Smooth muscle cell (in vitro differentiated cells): ENCODE data around the gene FBXO15. TPM values are rescaled to one million over a fixed set of nuclear protein-coding genes. Genes with fewer than 3 reads are reported as not detected.

Source experiments
- DNase-seq: peaks from one replicate; lab custom pipeline; 2025; ENCODE audit not compliant: unreplicated experiment; lab: John Stamatoyannopoulos, UW
- H2AFZ ChIP-seq: fragments of 200-600 bp; sonication (generic); 2 replicates; pipeline ENCODE4 v1.6.0; 2016; ENCODE audit warnings: antibody characterized with exemption, low read depth, mild to moderate bottlenecking
- H3F3A ChIP-seq: fragments of 200-600 bp; sonication (generic); 2 replicates; pipeline ENCODE4 v1.6.0; 2017; ENCODE audit warnings: antibody characterized with exemption, low read depth
- H3K27ac ChIP-seq: fragments of 200-600 bp; sonication (generic); 2 replicates; pipeline ENCODE4 v1.5.1; 2016; ENCODE audit warnings: low read depth, mild to moderate bottlenecking
- H3K27me3 ChIP-seq: fragments of 200-600 bp; sonication (generic); 2 replicates; pipeline ENCODE4 v1.6.1; 2016; ENCODE audit warnings: low read depth, mild to moderate bottlenecking
- H3K36me3 ChIP-seq: fragments of 200-600 bp; sonication (generic); 2 replicates; pipeline ENCODE4 v1.5.1; 2016; ENCODE audit warnings: low read depth
- H3K4me1 ChIP-seq: fragments of 200-600 bp; sonication (generic); 2 replicates; pipeline ENCODE4 v1.5.1; 2016; ENCODE audit warnings: low read depth
- H3K4me2 ChIP-seq: fragments of 200-600 bp; sonication (generic); 2 replicates; pipeline ENCODE4 v1.6.0; 2016; ENCODE audit warnings: mild to moderate bottlenecking
- H3K4me3 ChIP-seq: fragments of 200-600 bp; sonication (generic); 2 replicates; pipeline ENCODE4 v1.5.1; 2016; ENCODE audit warnings: mild to moderate bottlenecking
- H3K79me2 ChIP-seq: fragments of 200-600 bp; sonication (generic); 2 replicates; pipeline ENCODE4 v1.6.0; 2016; ENCODE audit warnings: low read depth, mild to moderate bottlenecking
- H3K9ac ChIP-seq: fragments of 200-600 bp; sonication (generic); 2 replicates; pipeline ENCODE4 v1.6.0; 2016; ENCODE audit warnings: low read depth
- H3K9me3 ChIP-seq: fragments of 200-600 bp; sonication (generic); replicated peaks from 2 replicates; pipeline ENCODE4 v1.5.1; 2016; ENCODE audit warnings: low read depth
- H4K20me1 ChIP-seq: fragments of 200-600 bp; sonication (generic); 2 replicates; pipeline ENCODE4 v1.6.0; 2016; ENCODE audit warnings: low read depth
- WGBS: methylation state at CpG from one replicate; pipeline ENCODE4 v1.1.7; 2016; ENCODE audit warnings: low lambda C conversion rate; 5-methylcytosine and 5-hydroxymethylcytosine counted together
- polyA plus RNA-seq: library from polyadenylated mRNA; unstranded; fragments of >200 nt; fragmentation: Nextera tagmentation; extraction: Ambion mirVana; gene quantifications from 2 replicates; pipeline ENCODE4 v1.2.1, GENCODE V29; 2016
- total RNA-seq: library from RNA; depleted of rRNA; stranded (reverse); fragments of >200 nt; gene quantifications from 2 replicates; pipeline ENCODE4 v1.2.3, GENCODE V29; 2014
- TF ChIP-seq, protein P1 (sequence below): fragments of 200-600 bp; sonication (generic); IDR thresholded peaks from 2 replicates; pipeline ENCODE4 v1.5.1; 2017; ENCODE audit warnings: borderline replicate concordance, mild to moderate bottlenecking, antibody characterized with exemption; ENCODE audit not compliant: insufficient read depth, poor library complexity, severe bottlenecking

Gene FBXO15
- total and polyA plus RNA-seq, 2 experiments from 2014 or later = 2.2 to 7.8 TPM

DNA sequence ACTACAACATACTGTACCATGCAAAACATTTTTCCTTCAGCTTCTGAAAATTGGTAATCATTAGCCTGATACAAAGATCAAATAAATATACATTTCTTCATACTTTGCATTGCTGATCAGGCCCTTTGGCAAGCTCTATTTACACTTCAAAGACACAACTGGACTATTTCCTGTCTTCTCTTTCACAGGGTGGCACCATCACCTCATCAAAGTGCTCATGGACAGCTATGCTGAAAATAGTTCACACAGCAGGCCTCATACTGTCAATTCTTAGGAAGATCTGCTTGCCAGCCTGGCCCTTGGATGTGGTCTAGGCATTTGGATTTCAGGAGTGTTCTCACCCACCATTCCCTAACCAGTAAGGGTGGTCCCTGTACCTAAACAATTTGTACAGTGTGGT, 33.9 kb downstream of the FBXO15 start:
- H3K9me3 ChIP-seq = peaks cover 4% of the 10 kb centered on the region
- TF ChIP-seq, protein P1, sequence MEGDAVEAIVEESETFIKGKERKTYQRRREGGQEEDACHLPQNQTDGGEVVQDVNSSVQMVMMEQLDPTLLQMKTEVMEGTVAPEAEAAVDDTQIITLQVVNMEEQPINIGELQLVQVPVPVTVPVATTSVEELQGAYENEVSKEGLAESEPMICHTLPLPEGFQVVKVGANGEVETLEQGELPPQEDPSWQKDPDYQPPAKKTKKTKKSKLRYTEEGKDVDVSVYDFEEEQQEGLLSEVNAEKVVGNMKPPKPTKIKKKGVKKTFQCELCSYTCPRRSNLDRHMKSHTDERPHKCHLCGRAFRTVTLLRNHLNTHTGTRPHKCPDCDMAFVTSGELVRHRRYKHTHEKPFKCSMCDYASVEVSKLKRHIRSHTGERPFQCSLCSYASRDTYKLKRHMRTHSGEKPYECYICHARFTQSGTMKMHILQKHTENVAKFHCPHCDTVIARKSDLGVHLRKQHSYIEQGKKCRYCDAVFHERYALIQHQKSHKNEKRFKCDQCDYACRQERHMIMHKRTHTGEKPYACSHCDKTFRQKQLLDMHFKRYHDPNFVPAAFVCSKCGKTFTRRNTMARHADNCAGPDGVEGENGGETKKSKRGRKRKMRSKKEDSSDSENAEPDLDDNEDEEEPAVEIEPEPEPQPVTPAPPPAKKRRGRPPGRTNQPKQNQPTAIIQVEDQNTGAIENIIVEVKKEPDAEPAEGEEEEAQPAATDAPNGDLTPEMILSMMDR = no peak
- no peak overlapping the region for H3K4me3 ChIP-seq
- DNase-seq = no peak
- no peaks in the 10 kb centered on the region for H3K36me3 ChIP-seq
- H3K4me1 ChIP-seq = peaks cover 17% of the 10 kb centered on the region
- H3K27ac ChIP-seq = no peak overlapping the region
- no peaks in the 10 kb centered on the region for H3K79me2 ChIP-seq
- peak overlapping the region; percentile 97 for H2AFZ ChIP-seq
- H3K27me3 ChIP-seq = no peaks in the 10 kb centered on the region
- H3F3A ChIP-seq = no peaks in the 10 kb centered on the region
- H3K9ac ChIP-seq = no peak overlapping the region
- no peaks in the 10 kb centered on the region for H4K20me1 ChIP-seq
- H3K4me2 ChIP-seq = no peak overlapping the region

DNA sequence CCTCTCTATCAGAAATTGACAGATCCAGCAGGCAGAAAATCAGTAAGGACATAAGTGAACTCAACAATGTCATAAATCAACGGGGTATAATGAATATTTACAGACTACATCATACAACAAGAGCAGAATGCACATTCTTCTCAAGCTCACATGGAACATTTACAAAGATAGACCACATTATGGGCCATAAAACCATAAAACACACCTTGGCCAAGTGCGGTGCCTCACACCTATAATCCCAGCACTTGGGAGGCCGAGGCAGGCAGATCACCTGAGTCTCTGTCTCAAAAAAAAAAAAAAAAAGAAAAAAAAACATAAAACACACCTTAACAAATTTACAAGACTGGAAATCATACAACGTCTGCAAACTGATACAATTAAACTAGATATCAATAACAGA, 36.7 kb downstream of the FBXO15 start:
- H3K36me3 ChIP-seq = no peaks in the 10 kb centered on the region
- no peak overlapping the region for H3K4me3 ChIP-seq
- peaks cover 12% of the 10 kb centered on the region for H3K4me1 ChIP-seq
- WGBS = 90% methylated on average over 4 of the region's 4 CpGs
- no peaks in the 10 kb centered on the region for H3K79me2 ChIP-seq
- no peak overlapping the region for H3K27ac ChIP-seq
- TF ChIP-seq, protein P1 = no peak
- H4K20me1 ChIP-seq = no peaks in the 10 kb centered on the region
- H3K4me2 ChIP-seq = no peak overlapping the region
- DNase-seq = no peak
- H2AFZ ChIP-seq = no peak overlapping the region
- H3K27me3 ChIP-seq = no peaks in the 10 kb centered on the region
- H3K9me3 ChIP-seq = peaks cover 4% of the 10 kb centered on the region
- no peaks in the 10 kb centered on the region for H3F3A ChIP-seq
- no peak overlapping the region for H3K9ac ChIP-seq

DNA sequence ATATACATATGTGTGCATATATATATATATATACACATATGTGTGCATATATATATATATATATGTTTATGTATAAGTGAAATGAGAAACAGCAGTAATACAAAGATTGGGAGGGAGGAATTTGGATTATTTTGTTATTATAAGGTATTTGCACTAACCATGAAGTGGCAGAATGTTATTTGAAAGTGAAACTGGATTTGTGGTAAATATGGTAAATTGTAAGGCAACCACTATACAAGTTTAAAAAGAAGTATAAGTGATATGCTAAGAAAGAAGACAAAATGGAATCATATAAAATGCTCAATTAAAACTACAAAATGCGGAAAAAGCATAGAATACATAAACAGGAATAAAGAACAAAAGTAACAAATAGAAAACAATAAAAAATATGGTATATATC, 37.5 kb downstream of the FBXO15 start:
- 100% methylated on average over 1 of the region's 1 CpG for WGBS
- no peaks in the 10 kb centered on the region for H4K20me1 ChIP-seq
- no peaks in the 10 kb centered on the region for H3K36me3 ChIP-seq
- peaks cover 4% of the 10 kb centered on the region for H3K9me3 ChIP-seq
- H3K4me3 ChIP-seq = no peak overlapping the region
- no peak overlapping the region for H2AFZ ChIP-seq
- DNase-seq = no peak
- H3K9ac ChIP-seq = no peak overlapping the region
- no peak overlapping the region for H3K27ac ChIP-seq
- TF ChIP-seq, protein P1 = no peak
- H3K4me2 ChIP-seq = no peak overlapping the region
- H3K4me1 ChIP-seq = peaks cover 12% of the 10 kb centered on the region
- H3K27me3 ChIP-seq = no peaks in the 10 kb centered on the region
- H3F3A ChIP-seq = no peaks in the 10 kb centered on the region
- H3K79me2 ChIP-seq = no peaks in the 10 kb centered on the region

DNA sequence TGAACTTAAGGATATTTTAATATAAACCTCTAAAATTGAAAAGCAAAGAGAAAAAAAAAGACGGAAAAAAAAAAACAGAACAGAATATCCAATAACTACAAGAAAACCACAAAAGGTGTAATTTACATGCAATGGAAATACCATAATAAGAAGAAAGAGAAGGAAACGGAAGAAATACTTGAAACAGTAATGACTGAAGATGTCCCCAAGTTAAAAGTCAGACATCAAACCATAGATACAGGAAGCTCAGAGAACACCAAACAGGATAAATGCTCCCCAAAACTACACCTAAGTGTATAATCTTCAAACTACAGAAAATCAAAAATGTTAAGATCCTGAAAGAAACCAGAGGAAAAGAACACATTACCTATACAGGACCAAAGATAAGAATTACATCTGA, 39.2 kb downstream of the FBXO15 start:
- Histone ChIP-seq H3K4me3 (no peak overlapping the region), H3F3A (no peaks in the 10 kb centered on the region), H3K79me2 (no peaks in the 10 kb centered on the region), H4K20me1 (no peaks in the 10 kb centered on the region), H3K27ac (no peak overlapping the region), H2AFZ (no peak overlapping the region), H3K27me3 (no peaks in the 10 kb centered on the region), H3K36me3 (no peaks in the 10 kb centered on the region), H3K9me3 (peaks cover 4% of the 10 kb centered on the region), H3K4me2 (no peak overlapping the region), H3K4me1 (no peaks in the 10 kb centered on the region), H3K9ac (no peak overlapping the region)
- 88% methylated on average over 2 of the region's 2 CpGs for WGBS
- TF ChIP-seq, protein P1 = no peak
- DNase-seq = no peak
